Heart right ventricle (tissue), 16 donors: ENCODE results near the gene IFIT2. TPM values are rescaled to one million over a fixed set of nuclear protein-coding genes. Genes with fewer than 3 reads are reported as not detected.
A peak's percentile ranks its signal among the peaks of the same experiment; 100 is the strongest.

Experiments
- ATAC-seq, 8 donors: fragments of 200-7000 bp; cut with Tn5 transposase; one replicate each; pipeline ENCODE4 v1.9.1; 2020; ENCODE audit warnings: mild to moderate bottlenecking in 8 of 8, moderate library complexity in 8 of 8, moderate number of reproducible peaks in 1 of 8
- DNase-seq, 2 donors: peaks; one replicate each; pipeline ENCODE4 v3.0.0-alpha.2; 2020
- H3K27ac ChIP-seq, 10 donors: fragments of 200-600 bp; sonication (generic) in 2 of 10; one replicate each; pipeline versions ENCODE4 v1.5.0 to v1.8.0; 2020 to 2022; ENCODE audit warnings: mild to moderate bottlenecking in 3 of 10
- H3K27me3 ChIP-seq, 7 donors: fragments of 200-600 bp; one replicate each; pipeline ENCODE4 v1.8.0; 2021 to 2022; ENCODE audit warnings: mild to moderate bottlenecking in 2 of 7
- H3K36me3 ChIP-seq, 9 donors: fragments of 200-600 bp; sonication (generic) in 1 of 9; one replicate each; pipeline versions ENCODE4 v1.5.0 to v1.8.0; 2020 to 2022; ENCODE audit warnings: mild to moderate bottlenecking in 2 of 9
- H3K4me1 ChIP-seq, 9 donors: fragments of 200-600 bp; sonication (generic) in 1 of 9; one replicate each; pipeline versions ENCODE4 v1.5.0 to v1.8.0; 2020 to 2022; ENCODE audit warnings: mild to moderate bottlenecking in 4 of 9
- H3K4me3 ChIP-seq, 10 donors: fragments of 200-600 bp; sonication (generic) in 2 of 10; one replicate each; pipeline versions ENCODE4 v1.5.0 to v1.8.0; 2020 to 2022; ENCODE audit warnings: mild to moderate bottlenecking in 7 of 10, moderate library complexity in 2 of 10
- H3K9me3 ChIP-seq, 11 donors: fragments of 200-600 bp in 10 of 11; sonication (generic) in 2 of 11; one replicate each; pipeline versions ENCODE4 v1.5.0 to v1.8.0; 2013 to 2022; ENCODE audit warnings: mild to moderate bottlenecking in 2 of 11, control low read depth in 1 of 11, moderate library complexity in 1 of 11
- CTCF ChIP-seq, 9 donors: fragments of 200-600 bp; sonication (generic) in 2 of 9; IDR thresholded peaks; one replicate each; pipeline versions ENCODE4 v1.5.0 to v1.8.0; 2021 to 2022; ENCODE audit warnings: antibody characterized with exemption in 9 of 9, mild to moderate bottlenecking in 5 of 9, moderate library complexity in 1 of 9
- WGBS, 2 donors: extraction: QIAGEN DNeasy Blood & Tissue Kit; methylation state at CpG; one replicate each; pipeline ENCODE4 v1.1.7; 2013; ENCODE audit warnings: inconsistent platforms in 1 of 2; 5-methylcytosine and 5-hydroxymethylcytosine counted together
- intact Hi-C, 10 donors: fragments of 100-400 bp; cut with DNase I; formaldehyde crosslinking; loops; one replicate each; pipeline versions ENCODE4 v1.11.1 to v1.14.2; 2022
- polyA plus RNA-seq, 2 donors: library from polyadenylated mRNA; stranded (reverse); fragments of 200-250 nt; gene quantifications; one replicate each; pipeline ENCODE4 v1.2.3, GENCODE V29; 2013
- total RNA-seq, 10 donors: library from RNA; stranded (reverse); fragmentation: NEBNext Ultra II Directional in 3 of 10; extraction: Animal tissue kit (Norgen Biotek cat#: 25700) in 3 of 10; gene quantifications; one replicate each; pipeline versions ENCODE4 v1.2.1 to v1.2.4, GENCODE V29; 2021 to 2023
- donor health status: Arrhythmogenic right ventricular cardiomyopathy.
- donor health status: ischemic (EF 13 %, LVEDD 7.1; RV severe dilation, severe dysfunction).
- donor health status: healthy with polysubstance abuse.
- donor health status: DM: no; HTN: yes; CAD: no.
- donor health status: DM: no; HTN: no; CAD: no.
- donor health status: ischemic (EF 25% LVEDD 6.9; RV normal size, moderate dysfunction).
- donor health status: ischemic (EF 25% LVEDD 5.7; RV mildly dilated, moderate dysfunction).
- donor health status: healthy.
- donor health status: DM: yes; HTN: yes; CAD: no.
- donor health status: Ischemic cardiomyopathy.
- donor health status: ischemic (EF 35%, LVEDD 5.7; RV mildly dilated, moderate dysfunction).
- donor health status: nonischemic (EF 11% LVEDD 7.7; RV severe dilation, severe dysfunction).
- donor health status: DM: yes; HTN: yes; CAD: no.
- donor health status: PGD.
- donor health status: ischemic (EF 29% LVEDD 5.4; RV normal size, mild dysfunction).
- donor health status: nonischemic (EF 23%, LVEDD 6.1; RV moderate dilation, normal function).

The IFIT2 gene
- total and polyA plus RNA-seq, 12 donors, result 1.8 to 24.4 (median 6.1) TPM

- H3K27ac ChIP-seq, result peak overlapping the region in 8 of 10 donors; percentile 24 to 85 (median 66)
- no peaks in the 10 kb centered on the region for H3K36me3 ChIP-seq
- no peak for ATAC-seq
- H3K27me3 ChIP-seq, result no peaks in the 10 kb centered on the region
- DNase-seq, result peak in 1 of 2 donors; percentile 27
- intact Hi-C loops, result no loop called here
- WGBS, 2 donors, result 3% methylated on average over 1 of the region's 1 CpG
- H3K4me3 ChIP-seq, result no peak overlapping the region
- no peaks in the 10 kb centered on the region for H3K9me3 ChIP-seq
- TF ChIP-seq CTCF (IDR thresholded peaks at IDR 0.05), result no peak
- peaks cover 4 to 63% (median 47%) of the 10 kb centered on the region in 9 donors for H3K4me1 ChIP-seq
Measured at GRCh38 chr10:89279421-89279869, 22.4 kb upstream of the IFIT2 start.

- WGBS, 2 donors, result 68 to 77% methylated on average over 3 of the region's 3 CpGs
Measured at GRCh38 chr10:89280508-89280907, 21.3 kb upstream of the IFIT2 start.

GRCh38 chr10:89281606-89282395 is 20.0 kb upstream of the IFIT2 start:
- H3K36me3 ChIP-seq, result no peaks in the 10 kb centered on the region
- no peaks in the 10 kb centered on the region for H3K27me3 ChIP-seq
- TF ChIP-seq CTCF (IDR thresholded peaks at IDR 0.05), result no peak
- no peak overlapping the region for H3K4me3 ChIP-seq
- intact Hi-C loops, result no loop called here
- peak overlapping the region in 1 of 10 donors; percentile 81 for H3K27ac ChIP-seq
- ATAC-seq (no peak), DNase-seq (no peak)
- peaks cover 6 to 62% (median 50%) of the 10 kb centered on the region in 9 donors for H3K4me1 ChIP-seq
- H3K9me3 ChIP-seq, result no peaks in the 10 kb centered on the region
- 75 to 84% methylated on average over 4 of the region's 4 CpGs for WGBS, 2 donors

More at GRCh38 chr10:89280508-89280907, 21.3 kb upstream of the IFIT2 start:
- Histone ChIP-seq H3K27me3 (no peaks in the 10 kb centered on the region), H3K4me3 (no peak overlapping the region), H3K4me1 (peaks cover 6 to 70% (median 50%) of the 10 kb centered on the region in 9 donors), H3K9me3 (no peaks in the 10 kb centered on the region), H3K27ac (peak overlapping the region in 7 of 10 donors; percentile 6 to 77 (median 32)), H3K36me3 (no peaks in the 10 kb centered on the region)
- intact Hi-C loops, result no loop called here
- ATAC-seq (no peak), DNase-seq (no peak)
- no peak for TF ChIP-seq CTCF (IDR thresholded peaks at IDR 0.05)

GRCh38 chr10:89283025-89283935 is 18.6 kb upstream of the IFIT2 start:
- DNase-seq (no peak), ATAC-seq (peak; percentile 55 to 84 (median 68))
- WGBS, 2 donors, result 17 to 29% methylated on average over 6 of the region's 6 CpGs
- Histone ChIP-seq H3K9me3 (no peaks in the 10 kb centered on the region), H3K27ac (peak overlapping the region; percentile 64 to 93 (median 82)), H3K4me3 (peak overlapping the region in 9 of 10 donors; percentile 8 to 44 (median 32)), H3K27me3 (no peaks in the 10 kb centered on the region), H3K4me1 (peaks cover 6 to 51% (median 39%) of the 10 kb centered on the region in 9 donors), H3K36me3 (no peaks in the 10 kb centered on the region)
- no peak for TF ChIP-seq CTCF (IDR thresholded peaks at IDR 0.05)
- intact Hi-C loops, result no loop called here
